Esophagus mucosa (tissue), 1 donor: ENCODE measurements around the gene CD9. TPM values are rescaled to one million over a fixed set of nuclear protein-coding genes. Genes with fewer than 3 reads are reported as not detected.

Experiments
- ATAC-seq: fragments of 200-7000 bp; cut with Tn5 transposase; one replicate; pipeline ENCODE4 v1.9.1; 2020
- total RNA-seq: library from RNA; stranded (reverse); gene quantifications from one replicate; pipeline ENCODE4 v1.2.4, GENCODE V29; 2023
- donor health status: DM: yes; HTN: yes; CAD: no.

CD9 gene
- total RNA-seq, 1 donor from 2014 or later, result 597 TPM

DNA sequence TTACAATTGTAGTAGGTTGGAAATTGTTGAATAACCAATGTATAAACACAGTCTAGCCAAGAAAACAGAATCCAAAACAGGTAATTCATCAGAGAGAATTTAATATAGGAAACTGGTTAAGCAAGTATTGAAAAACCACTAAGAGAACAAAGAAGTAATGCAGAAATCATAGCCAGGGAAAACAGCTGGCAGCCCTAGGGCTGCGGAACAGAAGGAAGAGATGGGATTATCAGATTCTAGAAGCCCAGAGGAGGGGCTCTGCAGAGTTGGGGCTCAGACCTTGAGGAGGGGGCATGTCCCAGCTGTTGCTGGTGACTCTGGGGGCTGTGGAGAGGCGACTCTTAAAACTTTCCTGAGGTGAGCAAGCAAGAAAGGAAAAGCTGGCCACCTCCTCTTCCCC lies 49.4 kb downstream of the CD9 start:
- ATAC-seq, result peak; percentile 38

DNA sequence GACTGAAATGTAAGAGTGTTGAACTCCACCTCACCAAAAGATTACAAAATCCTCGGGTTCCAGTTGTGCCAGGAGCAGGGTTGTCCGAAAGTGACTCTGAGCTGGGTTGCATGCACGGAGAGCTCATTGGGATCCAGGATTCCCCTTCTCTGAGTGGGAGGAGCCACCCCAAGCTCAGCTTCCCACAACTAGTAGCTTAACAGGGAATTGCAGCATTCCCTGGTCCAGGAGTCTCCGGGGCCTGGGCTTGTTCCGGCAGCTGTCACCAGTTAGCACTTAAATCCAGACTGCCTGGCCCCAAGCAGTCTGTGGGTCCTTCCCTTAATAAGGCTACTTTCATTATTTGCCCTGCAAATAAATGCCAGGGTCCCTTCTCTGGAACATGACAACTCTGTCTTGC lies 50.1 kb downstream of the CD9 start:
- ATAC-seq, result peak; percentile 30

DNA sequence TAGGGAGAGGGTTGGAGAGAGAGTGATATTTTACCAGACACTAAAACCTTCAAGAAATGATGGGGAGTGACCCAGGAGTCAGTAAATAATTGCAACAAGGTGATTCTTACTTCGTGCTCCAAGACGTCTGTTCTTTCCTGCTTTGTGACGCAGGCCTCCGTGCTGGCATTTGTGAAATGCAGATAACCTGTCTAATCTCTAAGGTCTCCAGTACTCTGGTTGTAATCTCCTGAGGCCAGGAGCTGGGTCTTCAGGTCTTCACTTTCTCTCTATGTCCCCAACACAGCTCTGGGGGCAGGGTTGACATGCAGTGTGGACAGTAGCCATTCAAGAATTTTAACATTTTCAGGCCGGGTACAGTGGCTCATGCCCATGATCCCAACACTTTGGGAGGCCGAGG lies 53.1 kb downstream of the CD9 start:
- no peak for ATAC-seq

DNA sequence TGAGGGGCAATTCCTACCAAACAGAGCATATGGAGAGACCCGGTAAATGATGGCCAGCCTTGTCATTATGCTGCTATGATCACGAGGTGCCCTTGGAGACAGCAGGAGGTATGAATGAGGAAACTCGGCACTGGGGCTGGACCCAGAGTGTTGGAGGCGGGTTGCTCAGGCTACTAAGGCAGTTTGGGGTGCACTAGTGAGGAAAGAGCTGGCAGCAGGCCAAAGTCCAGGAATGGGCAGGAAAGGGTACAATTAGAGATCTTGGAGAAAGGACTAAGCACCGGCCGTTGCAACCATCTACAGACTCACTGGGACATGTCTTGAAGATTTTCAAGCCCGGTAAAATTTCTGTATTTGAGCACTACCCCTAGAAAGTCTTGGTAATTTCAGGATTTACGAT lies 54.3 kb downstream of the CD9 start:
- ATAC-seq, result no peak

- ATAC-seq, result no peak
These were observed 56.8 kb downstream of the CD9 start for GRCh38 chr12:6257007-6257406.

GRCh38 chr12:6262211-6262610 lies 62.0 kb downstream of the CD9 start:
- ATAC-seq, result peak; percentile 22

GRCh38 chr12:6262623-6263022 lies 62.4 kb downstream of the CD9 start:
- no peak for ATAC-seq

DNA sequence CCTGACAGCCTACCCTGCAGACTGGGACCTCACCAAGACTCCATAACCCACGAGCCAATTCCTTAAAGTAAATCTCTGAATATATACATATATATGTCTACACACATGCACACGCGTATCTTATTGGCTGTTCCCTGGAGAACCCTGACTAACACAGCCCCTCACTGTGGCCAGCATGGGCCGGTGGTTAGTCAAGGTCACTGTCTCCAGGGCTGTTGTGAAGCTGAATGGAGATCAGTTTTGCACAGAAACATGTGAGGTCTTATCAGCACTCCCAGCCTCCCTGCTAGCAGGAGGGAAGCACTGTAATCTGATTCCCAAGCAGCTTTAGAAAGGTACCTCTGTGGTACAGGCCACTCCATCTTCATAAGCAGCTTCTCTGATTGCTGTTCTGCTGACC lies 63.7 kb downstream of the CD9 start:
- ATAC-seq, result no peak

DNA sequence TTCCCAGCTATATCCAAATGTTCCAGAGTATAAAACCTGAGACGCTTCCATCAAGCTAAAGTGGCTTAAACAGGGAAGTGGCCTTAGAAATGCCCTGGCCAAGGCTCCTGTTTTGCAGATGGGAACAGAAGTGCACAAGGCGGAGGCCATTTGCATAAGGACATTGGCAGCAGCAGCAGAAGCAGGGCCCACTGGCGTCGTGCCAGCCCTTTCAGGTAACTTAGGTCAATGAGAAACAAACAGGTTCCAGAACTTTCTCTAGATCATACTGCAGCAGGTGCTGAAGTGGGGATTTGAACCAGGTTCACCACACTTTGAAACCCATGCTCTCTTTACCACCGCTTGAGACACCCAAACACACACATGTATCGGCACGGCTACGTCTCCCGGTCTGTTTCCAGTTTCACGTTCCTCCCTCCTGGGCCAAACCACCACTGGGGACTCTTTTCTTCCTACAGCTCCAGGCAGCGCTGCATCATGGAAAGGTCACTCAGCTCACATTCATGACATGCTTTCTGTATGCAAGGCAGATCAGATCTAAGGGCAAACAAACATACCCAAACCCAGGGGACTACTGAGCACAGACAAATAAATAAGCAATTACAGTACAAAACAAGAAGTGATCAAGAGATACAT lies 64.3 kb downstream of the CD9 start:
- ATAC-seq, result no peak

DNA sequence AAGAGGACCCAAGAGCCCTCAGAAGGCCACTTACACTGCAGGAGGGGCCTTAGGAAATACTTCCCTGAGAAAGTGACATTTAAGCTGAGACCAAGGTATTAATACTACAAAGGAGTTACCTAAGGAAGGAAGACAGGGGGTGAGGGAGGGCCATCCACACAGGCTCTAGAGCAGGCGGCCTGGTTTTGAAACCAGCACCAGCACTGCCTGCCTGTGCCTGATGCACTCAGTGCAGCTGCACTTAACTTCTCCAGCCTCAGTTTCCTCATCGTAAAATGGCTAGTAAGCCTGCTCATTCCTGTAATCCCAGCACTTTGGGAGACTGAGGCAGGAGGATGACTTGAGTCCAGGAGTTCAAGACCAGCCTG lies 64.8 kb downstream of the CD9 start:
- ATAC-seq, result no peak

GRCh38 chr12:6266541-6266966 lies 66.4 kb downstream of the CD9 start:
- ATAC-seq, result no peak

DNA sequence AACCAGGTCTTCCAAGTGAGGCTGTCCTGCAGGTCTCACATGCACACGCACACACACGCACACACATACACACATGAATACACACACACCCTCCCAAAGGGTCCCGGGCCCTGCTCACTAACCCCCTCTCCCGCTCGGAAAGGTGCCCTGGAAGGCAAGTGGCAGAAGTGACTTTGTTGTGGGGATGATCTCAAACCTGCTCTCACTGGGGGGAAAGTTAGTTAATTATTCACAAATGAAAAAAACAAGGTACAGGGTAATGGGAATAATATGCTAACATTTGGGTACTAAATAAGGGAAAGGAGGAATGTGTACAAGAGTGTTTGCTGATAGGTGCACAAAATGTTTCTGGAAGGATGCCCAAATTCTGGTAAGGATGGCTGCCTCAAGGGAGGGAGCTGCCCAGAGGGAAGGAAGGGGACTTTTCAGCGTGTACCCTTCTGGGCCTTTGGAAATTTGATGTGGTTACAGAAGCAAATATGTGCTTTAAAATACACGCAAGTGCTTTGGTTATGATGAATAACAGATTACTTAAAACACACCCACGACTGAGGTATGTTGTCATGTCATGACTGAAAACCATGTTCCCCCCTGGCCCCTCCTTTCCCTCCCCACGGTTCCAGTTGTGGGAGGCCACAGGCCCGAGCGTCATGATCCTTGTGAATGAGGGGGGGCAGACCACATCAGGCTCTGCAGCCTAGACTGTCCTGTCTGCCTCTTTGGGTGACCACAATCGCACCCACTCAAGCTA lies 66.9 kb downstream of the CD9 start:
- ATAC-seq, result no peak

- no peak for ATAC-seq
These were observed 68.4 kb downstream of the CD9 start for GRCh38 chr12:6268484-6269157.

DNA sequence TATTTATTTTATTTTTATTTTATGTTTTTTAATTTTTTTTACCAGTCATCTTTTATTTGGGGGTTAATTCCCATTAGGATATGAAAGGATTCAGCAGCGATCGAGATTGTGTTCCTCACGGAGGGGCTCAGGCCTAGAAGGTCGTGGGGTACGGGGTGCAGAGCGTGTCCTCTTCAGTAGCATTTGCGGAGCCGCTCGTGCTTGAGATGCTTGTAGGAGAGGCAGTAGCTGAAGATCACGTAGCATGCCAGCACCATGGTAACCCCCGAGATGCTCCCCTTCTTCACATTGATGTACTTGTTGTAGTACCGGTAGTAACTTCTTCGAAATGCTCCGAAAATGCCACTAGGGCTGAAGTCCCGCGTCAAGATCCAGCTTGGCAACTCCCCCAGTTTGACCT lies 69.8 kb downstream of the CD9 start:
- no peak for ATAC-seq

GRCh38 chr12:6271281-6271680 lies 71.1 kb downstream of the CD9 start:
- ATAC-seq, result no peak

DNA sequence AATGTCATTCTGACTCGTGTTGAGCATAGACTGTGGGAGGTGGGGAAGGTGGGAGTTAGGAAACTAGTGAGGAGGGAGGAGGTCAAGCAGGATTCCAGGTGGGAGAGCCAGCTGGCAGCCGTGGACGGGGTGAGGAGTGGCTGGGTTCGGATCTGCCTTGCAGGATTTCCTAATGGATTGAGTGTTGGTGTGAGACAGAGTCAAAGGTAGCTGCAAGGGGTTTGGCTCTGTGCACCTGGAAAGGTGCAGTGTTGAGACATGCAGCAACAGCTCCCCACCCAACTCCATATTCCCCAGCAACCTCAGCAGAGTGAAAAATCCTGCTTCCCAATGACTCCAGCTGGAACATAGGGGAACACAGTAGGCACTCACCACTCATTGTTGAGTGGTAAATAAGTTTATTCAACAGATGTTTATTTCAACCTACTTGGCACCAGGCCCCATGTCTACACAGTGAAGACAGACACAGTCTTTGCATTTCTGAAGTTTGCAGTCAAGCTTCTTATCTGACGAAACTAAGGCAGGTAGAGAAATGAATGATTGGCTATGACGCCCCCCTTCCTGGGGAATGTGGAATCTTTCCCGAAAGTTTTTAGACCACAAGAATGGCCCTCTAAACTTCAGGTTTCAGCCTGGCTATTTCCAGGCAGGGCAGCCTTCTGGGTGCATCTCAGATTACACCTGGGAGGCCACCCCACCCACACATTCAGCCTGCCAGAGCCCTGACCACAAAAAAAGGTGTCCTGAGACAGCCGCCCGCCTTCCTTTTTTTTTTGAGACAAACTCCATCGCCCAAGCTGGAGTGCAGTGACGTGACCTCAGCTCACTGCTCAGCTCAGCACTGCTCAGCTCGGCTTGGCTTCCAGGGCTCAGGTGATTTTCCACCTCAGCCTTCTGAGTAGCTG lies 72.4 kb downstream of the CD9 start:
- ATAC-seq, result peak; percentile 84

DNA sequence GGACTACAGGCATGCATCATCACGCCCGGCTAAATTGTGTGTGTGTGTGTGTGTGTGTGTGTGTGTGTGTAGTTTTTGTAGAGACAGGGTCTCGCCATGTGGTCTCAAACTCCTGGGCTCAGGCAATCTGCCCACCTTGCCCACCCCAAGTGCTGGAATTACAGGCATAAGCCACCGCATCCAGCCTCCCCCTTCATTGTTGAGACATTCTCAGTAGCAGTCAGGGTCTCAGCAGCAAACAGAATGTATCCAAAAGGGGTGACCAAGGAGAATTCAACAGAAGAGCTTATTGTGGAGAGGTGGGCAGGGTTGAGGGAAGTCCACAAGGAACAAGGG lies 73.0 kb downstream of the CD9 start:
- ATAC-seq, result no peak

DNA sequence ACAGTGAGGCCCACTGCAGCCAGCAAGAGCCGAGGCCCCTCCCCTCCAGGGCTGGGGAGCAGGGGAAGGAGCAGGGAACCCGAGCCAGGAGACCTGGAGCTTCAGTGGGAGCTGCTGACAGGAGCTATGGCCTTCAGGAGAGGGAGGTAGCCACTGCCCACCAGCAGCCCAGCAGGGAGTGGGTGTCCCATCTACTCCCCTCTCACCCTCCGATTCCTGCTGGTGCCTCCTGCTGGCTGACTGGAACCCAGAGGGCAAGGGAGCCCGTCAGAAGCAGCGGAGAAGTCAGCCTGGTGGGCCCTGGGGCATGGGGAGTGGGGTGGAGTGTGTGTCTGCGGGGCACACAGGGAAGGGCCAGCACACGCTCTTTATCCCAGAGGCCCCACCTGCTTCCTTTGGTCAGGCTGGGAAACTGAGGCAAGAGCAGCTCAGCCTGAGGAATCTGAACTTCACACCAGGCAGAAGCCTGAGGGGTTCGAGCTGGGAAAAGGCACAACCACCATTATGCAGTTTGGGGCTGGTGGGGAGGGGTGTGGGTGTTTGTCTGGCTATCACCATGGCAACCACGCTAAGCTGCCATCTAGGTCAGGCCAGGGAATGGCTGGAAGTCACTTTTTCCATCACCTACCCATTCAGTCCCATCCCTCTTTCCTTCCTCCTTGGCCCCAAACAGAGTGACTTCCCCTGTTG lies 73.5 kb downstream of the CD9 start:
- no peak for ATAC-seq

GRCh38 chr12:6274231-6275221 lies 74.3 kb downstream of the CD9 start:
- ATAC-seq, result no peak

- no peak for ATAC-seq
These were observed 76.0 kb downstream of the CD9 start for GRCh38 chr12:6275928-6276887.
